Cerebellar cortex (tissue), 1 donor: ENCODE results near the gene TP53I3.
"Not testable (repeated sequence)": the region's sequence is repeated elsewhere in the genome, so short reads cannot be mapped to it uniquely, and the experiment has no call there.

Experiments
- DNase-seq: peaks from one replicate; pipeline ENCODE4 v3.0.0-alpha.2; 2015; ENCODE audit warnings: low spot score

TP53I3 gene, protein sequence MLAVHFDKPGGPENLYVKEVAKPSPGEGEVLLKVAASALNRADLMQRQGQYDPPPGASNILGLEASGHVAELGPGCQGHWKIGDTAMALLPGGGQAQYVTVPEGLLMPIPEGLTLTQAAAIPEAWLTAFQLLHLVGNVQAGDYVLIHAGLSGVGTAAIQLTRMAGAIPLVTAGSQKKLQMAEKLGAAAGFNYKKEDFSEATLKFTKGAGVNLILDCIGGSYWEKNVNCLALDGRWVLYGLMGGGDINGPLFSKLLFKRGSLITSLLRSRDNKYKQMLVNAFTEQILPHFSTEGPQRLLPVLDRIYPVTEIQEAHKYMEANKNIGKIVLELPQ

DNA sequence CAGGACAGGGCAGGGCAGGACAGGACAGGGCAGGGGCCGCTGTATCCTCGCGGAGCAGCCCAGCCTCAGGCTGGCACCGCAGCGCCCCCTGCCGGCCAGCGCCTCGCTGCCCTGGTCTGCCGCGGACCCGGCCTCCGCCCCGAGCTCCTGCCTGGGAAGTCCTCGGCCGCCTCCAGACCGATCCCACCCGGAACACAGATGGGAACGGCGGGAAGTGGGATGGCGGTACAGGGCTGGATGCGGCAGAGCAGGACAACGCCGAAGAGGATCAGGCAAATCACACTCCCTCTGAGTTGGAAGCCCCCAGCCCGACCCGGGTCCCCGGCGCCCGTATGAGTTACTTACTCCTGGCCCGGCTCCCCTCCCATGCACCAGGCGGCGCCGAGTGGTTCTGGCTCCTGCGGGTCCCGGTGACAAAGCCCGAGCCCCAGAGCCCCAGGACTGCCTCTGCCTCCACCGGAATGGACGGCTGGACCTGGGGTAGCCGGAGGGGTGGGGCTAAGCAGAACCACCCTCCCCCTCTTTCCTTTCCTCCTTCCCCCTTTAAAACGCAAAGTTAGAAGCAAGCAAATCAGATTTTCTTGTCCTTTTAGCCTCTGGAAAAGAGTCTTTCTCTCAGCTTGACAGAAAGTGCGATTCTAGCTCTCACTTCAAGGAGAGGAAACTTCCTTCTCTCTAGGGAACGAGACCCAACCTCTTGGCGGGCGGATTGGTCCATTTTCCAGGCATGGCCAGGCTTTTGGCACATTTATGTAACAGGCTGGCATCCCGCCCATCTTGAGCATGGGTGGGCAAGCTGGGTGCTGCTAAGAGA is at the start of gene TP53I3:
Gene TP53I3 (minus strand): TSS at position 449 of the 814 bp plus-strand sequence. CDS start 508 bp downstream, outside the sequence.
- DNase-seq, result peak; percentile 77

DNA sequence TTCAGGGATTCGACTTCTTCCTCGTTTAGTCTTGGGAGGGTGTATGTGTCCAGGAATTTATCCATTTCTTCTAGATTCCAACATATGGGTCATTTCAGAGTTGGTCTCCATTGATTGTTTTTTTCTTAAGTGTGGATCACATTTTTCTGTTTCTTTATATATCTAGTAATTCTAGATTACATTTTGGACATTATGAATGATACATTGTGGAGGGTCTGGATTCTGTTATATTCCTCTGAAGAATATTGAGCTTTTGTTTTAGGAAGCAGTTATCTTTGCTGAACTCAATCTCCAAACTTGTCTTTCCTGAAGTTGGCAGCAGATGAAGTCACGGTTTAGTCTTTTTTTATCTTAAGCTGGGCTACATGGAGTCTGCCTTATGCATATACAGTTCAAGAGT is 47.9 kb upstream of the TP53I3 start:
- DNase-seq, result no peak

DNA sequence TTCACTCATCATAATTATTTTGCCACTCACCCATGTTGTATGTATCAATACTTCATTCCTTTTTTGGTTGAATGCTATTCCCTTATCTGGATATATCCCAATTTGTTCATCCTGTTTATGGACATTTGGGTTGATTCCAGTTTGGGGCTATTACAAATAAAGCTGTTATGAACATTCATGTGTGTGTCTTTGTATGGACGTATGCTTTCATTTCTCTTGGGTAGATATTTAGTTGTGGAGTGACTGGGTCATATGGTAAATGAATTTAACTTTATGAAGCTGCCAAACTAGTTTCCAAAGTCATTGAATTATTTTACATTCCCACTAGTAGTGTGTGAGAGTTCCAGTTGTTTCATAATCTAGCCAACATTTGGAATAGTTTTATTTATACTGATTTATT is 41.3 kb upstream of the TP53I3 start:
- no peak for DNase-seq

DNA sequence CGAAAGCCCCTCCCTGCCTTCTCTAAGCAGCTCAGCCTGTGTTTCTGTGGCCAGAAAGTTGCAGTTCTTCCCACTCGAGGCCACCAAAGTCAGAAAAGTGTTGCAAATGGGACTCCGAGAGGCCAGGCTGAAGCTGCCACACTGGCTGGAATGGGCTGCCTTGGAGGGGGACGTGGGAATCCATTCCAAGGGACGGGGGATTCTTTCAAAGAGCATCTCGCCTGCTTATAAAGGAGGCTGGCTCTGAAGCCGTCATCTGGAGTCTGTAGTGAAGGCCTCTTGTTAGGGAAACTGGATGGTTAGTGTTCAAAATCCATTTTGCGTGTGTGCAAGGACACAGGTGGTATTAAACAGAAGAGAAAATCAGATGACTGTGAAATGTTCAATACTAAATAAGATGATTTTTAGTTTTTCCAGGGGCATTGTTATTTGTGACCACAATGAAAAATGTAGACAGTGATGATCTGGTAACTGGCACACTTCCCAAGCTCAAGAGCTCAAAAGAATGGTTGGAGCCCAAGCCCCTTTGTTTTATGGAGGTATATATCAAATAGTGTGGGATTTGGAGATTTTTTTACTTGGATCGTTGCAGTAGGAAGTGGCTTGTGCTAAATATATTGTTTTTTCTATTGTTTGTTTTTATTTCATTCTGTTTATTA is 39.4 kb upstream of the TP53I3 start:
- DNase-seq, result peak; percentile 64

DNA sequence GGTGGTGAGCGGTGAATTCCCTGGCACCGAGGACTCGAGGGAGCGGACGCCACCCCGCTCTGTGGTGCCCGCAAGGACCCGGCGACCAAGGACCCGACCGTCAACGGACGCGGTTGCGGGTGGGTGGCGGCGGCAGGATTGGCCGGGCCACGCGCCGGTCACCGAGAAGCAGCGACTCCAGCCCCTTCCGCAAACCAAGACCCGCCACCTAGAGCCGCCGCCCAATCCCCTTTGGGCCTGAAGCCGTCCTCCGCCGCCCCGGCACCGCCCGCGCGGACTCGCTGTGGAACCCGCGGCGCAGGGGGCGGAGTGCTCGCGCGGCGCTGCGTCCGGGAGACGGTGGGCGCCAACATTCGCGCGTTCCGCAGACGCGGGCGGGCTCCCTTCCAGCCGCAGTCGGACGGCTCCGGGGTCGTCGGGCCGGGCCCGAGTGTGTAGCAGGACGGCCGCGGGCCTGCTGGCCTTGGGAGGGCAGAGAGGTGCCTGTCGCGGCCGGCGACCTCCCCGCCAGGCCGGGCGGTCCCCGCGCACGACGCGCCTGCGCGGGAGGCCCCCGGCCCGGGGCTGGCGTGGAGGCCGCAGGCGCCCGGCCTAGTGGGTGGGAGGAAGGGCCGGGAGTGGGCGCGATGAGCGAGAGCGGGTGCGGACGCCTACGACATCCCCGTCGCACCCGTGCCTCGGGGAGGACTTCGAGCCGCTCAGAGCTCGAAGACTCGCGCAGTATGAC is 38.7 kb upstream of the TP53I3 start, which contains the start of the genes FAM228B and PFN4:
Gene FAM228B (plus strand): TSS at position 275 of the 727 bp plus-strand sequence. CDS start 893 bp downstream, outside the sequence.
Gene PFN4 (minus strand): TSS at position 140 of the 727 bp plus-strand sequence. CDS start 799 bp downstream, outside the sequence.
- peak; percentile 87 for DNase-seq

DNA sequence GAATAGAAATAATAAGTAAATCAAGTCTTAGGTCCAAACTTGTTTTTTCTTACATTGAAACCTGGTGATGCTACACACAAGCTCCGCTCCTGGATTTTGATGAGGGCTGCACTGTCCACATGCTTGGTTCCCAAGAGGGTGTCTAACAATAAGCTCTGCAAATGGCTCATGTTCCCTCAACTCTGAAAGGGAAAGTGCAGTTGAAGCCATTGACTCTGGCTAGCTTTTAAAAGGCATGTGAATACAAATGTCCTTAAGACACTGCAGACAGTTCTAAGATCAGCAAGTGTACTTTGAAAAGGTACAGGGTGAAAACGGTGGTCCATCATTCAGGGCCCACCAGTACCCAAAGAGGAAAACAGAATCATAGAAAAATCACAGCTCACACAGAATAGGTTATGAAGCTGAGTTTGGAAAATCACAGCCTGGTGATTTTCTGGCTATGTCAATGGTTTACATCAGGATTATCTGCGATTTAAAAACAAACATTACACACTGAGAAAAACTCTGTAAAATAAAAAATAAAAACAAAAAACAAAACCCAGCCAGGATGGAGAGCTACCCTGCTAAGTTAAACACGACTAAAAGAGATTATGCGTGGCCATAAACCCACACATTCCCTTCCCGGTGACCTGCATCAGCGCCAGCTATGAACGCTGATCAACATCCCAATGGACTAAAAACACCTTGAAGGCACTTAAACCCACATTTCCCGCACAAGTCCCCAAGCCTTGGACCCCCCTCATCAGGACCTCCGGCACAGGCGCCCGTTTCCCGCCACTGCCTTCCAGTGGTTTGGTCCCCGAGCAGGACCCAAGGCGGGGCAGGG is 37.9 kb upstream of the TP53I3 start:
- DNase-seq, result peak; percentile 46

DNA sequence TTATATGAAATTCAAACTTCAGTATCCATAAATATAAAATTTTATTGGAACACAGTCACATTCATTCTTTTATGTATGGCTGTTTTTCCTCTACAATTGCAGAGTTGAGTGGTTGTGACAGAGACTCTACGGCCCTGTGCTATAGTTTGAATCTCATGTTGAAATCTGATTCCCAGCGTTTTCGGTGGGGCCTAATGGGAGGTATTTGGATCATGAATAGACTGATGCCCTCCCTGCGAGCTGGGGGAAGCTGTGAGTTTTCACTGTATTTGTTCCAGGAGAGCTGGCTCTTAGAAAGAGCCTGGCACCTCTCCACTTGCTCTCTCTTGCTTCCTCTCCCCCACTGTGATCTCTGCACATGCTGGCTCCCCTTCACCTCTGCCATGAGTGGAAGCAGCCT is 36.8 kb upstream of the TP53I3 start:
- DNase-seq, result peak; percentile 23

DNA sequence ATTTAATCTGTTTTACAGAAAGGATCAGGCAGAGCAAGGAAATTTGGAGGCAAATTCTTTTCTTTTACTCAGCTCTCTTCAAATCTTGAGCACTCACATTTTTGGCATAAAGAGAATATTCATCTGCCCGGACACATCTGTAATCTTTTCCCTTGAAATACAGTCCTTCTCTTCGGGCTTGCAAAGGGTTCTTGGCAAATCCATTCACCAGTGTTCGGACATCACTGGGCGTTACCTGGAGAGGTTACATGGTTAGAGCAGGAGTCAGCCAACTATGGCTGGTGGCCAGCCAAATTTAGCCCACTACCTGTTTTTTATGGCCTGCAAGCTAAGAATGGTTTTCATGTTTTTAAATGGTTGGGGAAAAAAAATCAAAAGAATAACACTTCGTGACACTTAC is 36.4 kb upstream of the TP53I3 start:
- DNase-seq, result no peak

DNA sequence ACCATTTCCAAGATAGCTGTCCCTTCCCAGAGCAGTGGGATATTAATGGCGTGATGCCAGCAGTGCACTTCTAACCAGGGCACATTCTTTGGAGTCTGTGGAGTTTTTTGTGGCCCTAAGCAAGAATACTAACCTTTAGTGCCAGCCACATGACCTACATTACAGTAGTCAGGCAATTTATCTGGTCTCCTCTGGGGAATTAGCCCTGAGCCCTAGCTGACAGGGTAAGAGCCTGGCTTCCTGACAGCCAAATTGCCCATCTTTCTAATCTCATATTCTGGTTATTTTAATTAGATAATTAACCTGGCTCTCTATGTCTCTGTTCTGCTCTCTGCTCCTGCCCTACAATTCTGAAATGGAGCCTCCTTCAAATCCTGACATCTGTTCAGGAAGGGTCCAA is 33.3 kb upstream of the TP53I3 start:
- DNase-seq, result no peak

DNA sequence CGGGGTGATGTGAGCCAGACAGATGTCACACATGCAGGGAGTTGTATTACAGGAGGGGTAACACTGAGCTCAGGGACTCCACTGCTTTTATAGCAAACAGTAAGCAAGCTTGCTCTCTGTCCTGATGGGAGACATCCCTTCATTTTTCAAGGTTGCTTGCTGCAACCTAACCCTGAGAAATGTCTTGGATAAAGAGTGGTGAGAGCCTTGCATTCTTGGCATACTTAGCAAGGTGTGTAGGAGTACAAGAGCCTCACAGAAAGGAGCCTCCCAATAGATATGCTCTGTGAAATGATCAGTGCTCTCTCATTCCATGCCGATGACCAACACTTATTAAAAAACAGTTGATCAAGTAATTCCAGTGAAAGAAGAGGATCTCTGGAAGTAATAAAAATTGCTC is 30.4 kb upstream of the TP53I3 start:
- DNase-seq, result no peak

DNA sequence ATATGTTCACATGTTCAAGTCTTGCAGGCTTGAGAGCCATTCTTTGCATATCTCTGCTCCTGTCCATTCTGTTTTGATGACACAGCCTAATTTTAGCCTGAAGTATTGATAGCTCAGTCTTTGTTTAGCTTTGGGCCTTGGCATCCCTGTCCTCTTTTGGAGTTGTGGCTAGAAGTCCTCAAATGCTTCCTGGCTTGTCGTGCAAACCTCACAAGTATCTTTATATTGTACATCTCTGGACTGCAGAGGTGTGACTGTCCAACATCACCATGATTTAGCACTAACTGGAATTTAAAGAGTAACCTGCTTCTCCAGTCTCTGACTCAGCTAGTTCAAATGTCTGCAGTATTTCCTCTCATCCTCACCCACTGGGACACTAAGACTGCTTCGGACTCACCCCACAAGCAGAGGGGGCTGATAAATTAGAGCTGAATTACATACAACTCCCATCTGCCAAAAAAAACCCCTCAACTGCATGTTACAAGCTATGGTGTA is 26.8 kb upstream of the TP53I3 start:
- DNase-seq, result no peak

DNA sequence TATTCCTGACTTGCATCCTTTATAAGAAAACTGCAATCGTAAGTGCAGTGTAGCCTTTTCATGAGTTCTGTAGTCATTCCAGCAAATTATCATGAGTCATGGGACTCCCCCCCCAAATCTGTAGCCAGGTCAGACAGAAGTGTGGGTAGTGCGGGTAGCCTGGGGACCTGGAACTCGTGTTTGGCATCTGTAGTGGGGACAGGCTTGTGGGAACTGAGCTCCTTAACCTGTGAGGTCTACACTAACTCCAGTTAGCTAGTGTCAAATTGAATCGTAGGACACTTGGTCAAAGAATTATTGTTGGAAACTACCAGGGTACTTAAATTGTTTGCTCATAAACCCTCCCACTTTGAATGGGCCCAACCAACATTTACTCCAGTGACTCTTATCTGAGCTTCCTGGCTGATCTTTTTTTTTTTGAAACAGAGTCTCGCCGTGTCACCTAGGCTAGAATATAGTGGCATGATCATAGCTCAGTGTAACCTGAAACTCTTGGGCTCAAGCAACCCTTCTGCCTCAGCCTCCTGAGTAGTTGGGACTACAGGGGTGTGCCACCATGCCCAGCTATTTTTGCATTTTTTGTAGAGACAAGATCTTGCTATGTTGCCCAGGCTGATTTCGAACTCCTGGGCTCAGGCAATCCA is 26.1 kb upstream of the TP53I3 start:
- DNase-seq, result no peak

DNA sequence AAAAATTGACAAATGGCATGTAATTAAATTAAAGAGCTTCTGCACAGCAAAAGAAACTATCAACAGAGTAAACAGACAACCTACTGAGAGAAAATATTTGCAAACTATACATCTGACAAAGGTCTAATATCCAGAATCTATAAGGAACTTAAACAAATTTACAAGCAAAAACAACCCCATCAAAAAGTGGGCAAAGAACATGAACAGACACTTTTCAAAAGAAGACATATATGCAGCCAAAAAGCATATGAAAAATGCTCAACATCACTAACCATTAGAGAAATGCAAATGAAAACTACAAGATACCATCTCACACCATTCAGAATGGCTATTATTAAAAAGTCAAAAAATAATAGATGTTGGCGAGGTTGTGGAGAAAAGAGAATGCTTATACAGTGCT is 24.8 kb upstream of the TP53I3 start:
- not testable (repeated sequence) for DNase-seq

DNA sequence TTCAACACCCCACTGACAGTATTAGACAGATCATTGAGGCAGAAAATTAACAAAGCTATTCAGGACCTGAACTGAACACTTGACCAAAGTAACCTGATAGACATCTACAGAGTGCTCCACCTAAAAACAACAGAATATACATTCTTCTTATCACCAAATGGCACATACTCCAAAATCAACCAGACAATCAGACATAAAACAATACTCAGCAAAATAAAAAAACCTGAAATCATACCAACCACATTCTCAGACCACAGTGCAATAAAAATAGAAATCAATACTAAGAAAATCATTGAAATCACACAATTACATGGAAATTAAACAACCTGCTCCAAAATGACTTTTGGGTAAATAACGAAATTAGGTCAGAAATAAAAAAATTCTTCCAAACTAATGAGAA is 22.7 kb upstream of the TP53I3 start:
- DNase-seq, result no peak

DNA sequence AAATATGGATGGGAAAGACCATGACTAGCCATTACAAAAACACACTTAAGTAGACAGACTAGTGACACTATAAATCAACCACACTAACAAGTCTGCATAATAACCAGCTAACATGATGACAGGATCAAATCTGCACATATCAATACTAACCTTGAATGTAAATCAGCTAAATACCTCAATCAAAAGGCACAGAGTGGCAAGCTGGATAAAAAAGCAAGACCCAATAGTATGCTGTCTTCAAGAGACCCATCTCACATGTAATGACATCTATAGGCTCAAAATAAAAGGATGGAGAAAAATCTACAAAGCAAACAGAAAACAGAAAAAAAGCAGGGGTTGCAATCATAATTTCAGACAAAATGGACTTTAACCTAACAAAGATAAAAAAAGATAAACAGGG is 22.2 kb upstream of the TP53I3 start:
- DNase-seq, result no peak

DNA sequence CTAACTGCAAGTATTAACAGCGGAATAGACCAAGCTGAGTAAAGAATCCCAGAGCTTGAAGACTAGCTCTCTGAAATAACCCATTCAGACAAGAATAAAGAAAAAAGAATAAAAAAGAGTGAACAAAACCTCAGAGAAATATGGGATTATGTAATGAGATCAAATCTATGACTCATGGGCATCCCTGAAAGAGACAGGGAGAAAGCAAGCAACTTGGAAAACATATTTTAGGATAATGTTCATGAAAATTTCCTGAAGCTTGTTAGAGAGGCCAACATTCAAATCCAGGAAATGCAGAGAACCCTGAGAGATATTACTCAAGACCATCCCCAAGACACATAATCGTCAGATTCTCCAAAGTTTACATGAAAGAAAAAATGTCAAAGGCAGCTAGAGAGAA is 21.2 kb upstream of the TP53I3 start:
- DNase-seq, result no peak

DNA sequence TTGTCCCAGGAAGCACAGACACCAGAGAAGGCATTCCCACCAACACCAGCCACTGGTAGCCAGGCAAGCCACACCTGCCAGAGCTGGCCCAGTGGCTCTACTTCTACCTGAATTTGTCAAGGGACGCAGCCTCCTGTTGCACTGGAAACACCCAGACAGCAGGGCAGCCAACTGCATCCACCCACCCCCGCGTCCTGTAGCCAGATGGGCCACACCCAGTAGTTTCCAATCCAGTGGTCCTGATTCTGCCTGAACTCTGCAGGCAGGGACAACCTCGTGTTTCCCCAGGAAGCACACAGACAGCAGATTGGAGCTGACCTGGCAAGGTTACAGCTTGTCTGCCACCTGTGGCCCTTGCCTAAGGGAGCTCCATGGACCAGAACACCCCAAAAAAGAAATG is 20.3 kb upstream of the TP53I3 start:
- DNase-seq, result no peak

DNA sequence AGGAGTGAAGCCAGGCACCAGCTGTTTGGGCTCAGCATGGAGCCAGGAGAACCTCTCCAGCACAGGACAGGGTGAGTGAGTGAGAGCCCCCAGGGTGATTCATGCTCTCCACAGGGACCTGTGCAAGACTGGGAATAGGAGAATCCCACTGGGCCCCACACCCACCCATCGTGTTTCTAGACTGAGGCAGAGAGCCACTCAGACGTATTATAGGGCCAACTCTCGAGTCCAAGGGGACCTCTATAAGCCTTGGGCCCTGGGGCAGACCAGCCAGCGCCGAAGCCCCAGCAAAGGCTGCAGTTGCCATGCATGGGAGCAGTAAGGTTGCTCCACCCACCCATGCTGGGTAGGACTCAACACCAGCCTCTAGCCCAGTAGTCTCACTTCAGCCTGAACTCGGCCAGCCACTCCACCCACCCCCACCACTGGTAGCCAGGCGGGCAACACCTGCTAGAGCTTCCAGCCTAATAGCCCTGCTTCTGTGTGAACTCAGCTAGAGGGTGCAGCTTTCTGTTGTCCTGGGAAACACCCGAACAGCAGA is 19.5 kb upstream of the TP53I3 start:
- no peak for DNase-seq

DNA sequence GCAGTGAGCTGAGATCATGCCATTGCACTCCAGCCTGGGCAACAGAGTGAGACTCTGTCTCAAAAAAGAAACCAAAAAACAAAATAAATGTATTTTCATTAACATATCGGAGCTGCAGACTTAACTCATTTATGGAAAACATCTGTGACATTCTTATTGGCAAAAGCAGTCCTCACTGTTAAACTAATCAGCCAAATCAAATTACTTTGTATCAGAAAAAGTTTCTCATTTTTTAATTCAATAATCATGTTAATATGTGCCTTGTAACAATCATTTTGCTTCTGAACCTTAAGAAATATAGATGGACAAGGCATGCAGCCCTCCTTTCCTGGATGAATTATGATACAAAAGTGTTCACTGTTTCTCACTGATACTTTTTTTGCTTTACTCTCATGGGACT is 18.0 kb upstream of the TP53I3 start:
- no peak for DNase-seq

DNA sequence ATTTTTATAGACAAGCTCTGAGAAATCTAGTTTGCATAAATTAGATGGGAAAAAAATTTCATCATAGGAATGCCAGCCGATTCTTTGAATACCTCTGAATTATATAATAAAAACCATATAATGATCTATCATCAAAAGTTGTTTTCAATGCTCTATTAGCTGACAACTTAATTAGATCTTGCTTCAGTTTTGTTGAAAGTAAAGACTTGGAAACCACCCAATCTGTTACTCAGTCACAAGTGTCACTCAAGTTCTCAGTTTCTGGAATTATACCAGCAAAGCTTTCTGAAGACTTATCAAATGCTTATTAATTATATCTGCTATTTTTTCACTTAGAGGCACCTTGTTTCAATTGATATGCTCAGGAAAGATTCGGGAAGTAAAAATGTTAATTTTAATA is 17.4 kb upstream of the TP53I3 start:
- no peak for DNase-seq
